CD14-positive monocyte (primary cell): ENCODE results near the gene OBSCN. TPM values are rescaled to one million over a fixed set of nuclear protein-coding genes. Genes with fewer than 3 reads are reported as not detected.

Source experiments
- DNase-seq, 3 donors: peaks; one replicate each; pipeline ENCODE4 v3.0.0-alpha.2; 2011 to 2022
- H2AFZ ChIP-seq: 2 replicates; pipeline ENCODE4 v1.6.0; 2012; ENCODE audit warnings: mild to moderate bottlenecking, low read depth, low read length, inconsistent platforms; ENCODE audit not compliant: insufficient read depth, poor library complexity, severe bottlenecking
- H3K27ac ChIP-seq, 2 donors: 1 replicate in 1 of 2; 2 replicates in 1 of 2; pipeline ENCODE4 v1.5.1; 2012 to 2013; ENCODE audit warnings: low read length in 2 of 2, control low read depth in 1 of 2, inconsistent platforms in 1 of 2, low read depth in 1 of 2, mild to moderate bottlenecking in 1 of 2
- H3K27me3 ChIP-seq, 2 donors: one replicate each; pipeline versions ENCODE4 v1.6.0 to v1.6.1; 2011 to 2013; ENCODE audit warnings: low read length in 2 of 2; ENCODE audit not compliant: control insufficient read depth in 2 of 2, insufficient read depth in 2 of 2
- H3K36me3 ChIP-seq, 2 donors: replicated peaks in 1 of 2; 1 replicate in 1 of 2; 2 replicates in 1 of 2; pipeline versions ENCODE4 v1.5.1 to v1.6.1; 2012 to 2013; ENCODE audit warnings: low read length in 2 of 2, control low read depth in 1 of 2, inconsistent platforms in 1 of 2, mild to moderate bottlenecking in 1 of 2; ENCODE audit not compliant: insufficient read depth in 2 of 2, control insufficient read depth in 1 of 2
- H3K4me1 ChIP-seq, 2 donors: 1 replicate in 1 of 2; 2 replicates in 1 of 2; pipeline versions ENCODE4 v1.5.1 to v1.6.1; 2012 to 2013; ENCODE audit warnings: low read length in 2 of 2, control low read depth in 1 of 2, inconsistent platforms in 1 of 2, mild to moderate bottlenecking in 1 of 2, moderate library complexity in 1 of 2; ENCODE audit not compliant: insufficient read depth in 2 of 2, control insufficient read depth in 1 of 2
- H3K4me2 ChIP-seq: replicated peaks from 2 replicates; pipeline ENCODE3; 2012; ENCODE audit warnings: low read length, moderate library complexity, mild to moderate bottlenecking; ENCODE audit not compliant: poor library complexity, severe bottlenecking; ENCODE audit errors: extremely low read depth
- H3K4me3 ChIP-seq, 3 experiments: fragments of 200-600 bp in 1 of 3; sonication (generic) in 1 of 3; replicated peaks in 1 of 3; 1 replicate in 2 of 3; 2 replicates in 1 of 3; pipeline ENCODE4 v1.5.1; 2011 to 2013; ENCODE audit warnings: low read length in 3 of 3, mild to moderate bottlenecking in 3 of 3, control low read depth in 2 of 3, low read depth in 2 of 3, inconsistent platforms in 1 of 3, moderate library complexity in 1 of 3
- H3K79me2 ChIP-seq: 2 replicates; pipeline ENCODE4 v1.6.0; 2012; ENCODE audit warnings: mild to moderate bottlenecking, control low read depth, inconsistent platforms, low read length, moderate library complexity; ENCODE audit not compliant: insufficient read depth
- H3K9ac ChIP-seq: 2 replicates; pipeline ENCODE4 v1.6.0; 2017; ENCODE audit warnings: low read length, mild to moderate bottlenecking; ENCODE audit not compliant: insufficient read depth, poor library complexity, severe bottlenecking
- H3K9me3 ChIP-seq, 2 donors: replicated peaks in 1 of 2; 1 replicate in 1 of 2; 2 replicates in 1 of 2; pipeline versions ENCODE4 v1.5.1 to v1.6.1; 2012 to 2013; ENCODE audit warnings: low read length in 2 of 2, control low read depth in 1 of 2; ENCODE audit not compliant: control insufficient read depth in 1 of 2, insufficient read depth in 1 of 2
- H4K20me1 ChIP-seq: 2 replicates; pipeline ENCODE4 v1.6.0; 2012; ENCODE audit warnings: mild to moderate bottlenecking, low read length, control low read depth, moderate library complexity; ENCODE audit not compliant: insufficient read depth
- H3K27ac Mint-ChIP-seq, 7 donors: one replicate each; pipeline ENCODE4 v1.8.0; 2020; ENCODE audit warnings: mild to moderate bottlenecking in 7 of 7, mixed read lengths in 7 of 7, moderate library complexity in 6 of 7, inconsistent platforms in 2 of 7
- H3K27me3 Mint-ChIP-seq, 3 donors: one replicate each; pipeline ENCODE4 v1.8.0; 2021 to 2022; ENCODE audit warnings: low read depth in 3 of 3, mild to moderate bottlenecking in 3 of 3, mixed read lengths in 3 of 3, moderate library complexity in 3 of 3, inconsistent platforms in 1 of 3
- H3K36me3 Mint-ChIP-seq, 2 donors: one replicate each; pipeline ENCODE4 v1.8.0; 2020; ENCODE audit warnings: mixed read lengths in 2 of 2, inconsistent platforms in 1 of 2, mild to moderate bottlenecking in 1 of 2
- H3K4me1 Mint-ChIP-seq: one replicate; pipeline ENCODE4 v1.8.0; 2020; ENCODE audit warnings: mild to moderate bottlenecking, mixed read lengths
- H3K4me3 Mint-ChIP-seq, 2 donors: one replicate each; pipeline ENCODE4 v1.8.0; 2020; ENCODE audit warnings: mild to moderate bottlenecking in 2 of 2, mixed read lengths in 2 of 2, moderate library complexity in 1 of 2
- H3K9me3 Mint-ChIP-seq, 7 donors: one replicate each; pipeline ENCODE4 v1.8.0; 2020 to 2022; ENCODE audit warnings: mixed read lengths in 7 of 7, mild to moderate bottlenecking in 6 of 7, moderate library complexity in 6 of 7, inconsistent platforms in 2 of 7
- CTCF ChIP-seq: fragments of 200-600 bp; IDR thresholded peaks from one replicate; pipeline ENCODE4 v1.8.0; 2022; ENCODE audit warnings: antibody characterized with exemption, mild to moderate bottlenecking
- WGBS: methylation state at CpG from one replicate; pipeline ENCODE4 v1.1.5; 2013; ENCODE audit warnings: missing lambda C conversion rate; ENCODE audit not compliant: insufficient coverage; 5-methylcytosine and 5-hydroxymethylcytosine counted together
- intact Hi-C, 2 donors: fragments of 100-400 bp; cut with micrococcal nuclease; formaldehyde crosslinking; loops; one replicate each; pipeline versions ENCODE4 v1.15.0 to v1.15.1; 2023
- polyA plus RNA-seq, 3 donors: library from polyadenylated mRNA; depleted of rRNA in 1 of 3; unstranded in 2 of 3; stranded (reverse) in 1 of 3; fragments of 300-500 nt in 2 of 3; fragments of >200 nt in 1 of 3; fragmentation: Illumina TruSeq in 2 of 3; gene quantifications; 1 replicate in 2 of 3; 2 replicates in 1 of 3; pipeline ENCODE4 v1.2.3, GENCODE V29; 2012 to 2021

The OBSCN gene
- polyA plus RNA-seq, 3 donors, result 0.57 to 1.5 (median 0.76) TPM

GRCh38 chr1:228259368-228259894 lies 51.6 kb downstream of the OBSCN start:
- no peak overlapping the region for H3K27ac ChIP-seq
- intact Hi-C loops, result no loop called here
- no peak overlapping the region for H3K4me3 Mint-ChIP-seq
- 100% methylated on average over 5 of the region's 9 CpGs for WGBS
- no peak overlapping the region for H3K9ac ChIP-seq
- no peaks in the 10 kb centered on the region for H3K36me3 ChIP-seq
- H3K4me1 Mint-ChIP-seq, result no peaks in the 10 kb centered on the region
- no peaks in the 10 kb centered on the region for H3K79me2 ChIP-seq
- H4K20me1 ChIP-seq, result no peaks in the 10 kb centered on the region
- H3K36me3 Mint-ChIP-seq, result no peaks in the 10 kb centered on the region
- no peak overlapping the region for H2AFZ ChIP-seq
- TF ChIP-seq CTCF, result no peak
- no peak overlapping the region for H3K27ac Mint-ChIP-seq
- H3K27me3 ChIP-seq, result no peaks in the 10 kb centered on the region
- no peak for DNase-seq
- no peak overlapping the region for H3K4me3 ChIP-seq
- H3K9me3 Mint-ChIP-seq, result peaks cover 9 to 52% (median 20%) of the 10 kb centered on the region in 7 donors
- no peaks in the 10 kb centered on the region for H3K4me1 ChIP-seq
- no peak overlapping the region for H3K4me2 ChIP-seq
- no peaks in the 10 kb centered on the region for H3K27me3 Mint-ChIP-seq
- peaks cover 0 to 33% of the 10 kb centered on the region in 2 donors for H3K9me3 ChIP-seq

GRCh38 chr1:228259951-228260350 lies 52.1 kb downstream of the OBSCN start:
- Histone ChIP-seq H3K4me2 (no peak overlapping the region), H3K79me2 (no peaks in the 10 kb centered on the region), H3K4me1 (no peaks in the 10 kb centered on the region), H3K36me3 (no peaks in the 10 kb centered on the region), H2AFZ (no peak overlapping the region), H3K27me3 (no peaks in the 10 kb centered on the region), H3K9ac (no peak overlapping the region), H3K27ac (no peak overlapping the region), H3K4me3 (no peak overlapping the region), H4K20me1 (no peaks in the 10 kb centered on the region), H3K9me3 (peaks cover 0 to 33% of the 10 kb centered on the region in 2 donors)
- no peak for DNase-seq
- Mint-ChIP-seq H3K9me3 (peaks cover 9 to 52% (median 20%) of the 10 kb centered on the region in 7 donors), H3K36me3 (no peaks in the 10 kb centered on the region), H3K27ac (no peak overlapping the region), H3K4me3 (no peak overlapping the region), H3K4me1 (no peaks in the 10 kb centered on the region), H3K27me3 (no peaks in the 10 kb centered on the region)
- TF ChIP-seq CTCF, result no peak
- WGBS, result no CpG with 5 or more reads among the region's 3 CpGs
- intact Hi-C loops, result no loop called here
